ENCODE data around the gene NUBP2.

The NUBP2 gene

GRCh38 chr16:1782408-1783264, at the start of gene NUBP2, which contains the start of gene SPSB3:
Gene NUBP2 (plus strand): TSS chr16:1782960. CDS start chr16:1783021, 61 bp downstream.
Gene SPSB3 (minus strand): TSS chr16:1782571. CDS start chr16:1781483, 1,088 bp downstream.
- peak; percentile 100 for DNase-seq

GRCh38 chr16:1734123-1734522, 48.6 kb upstream of the NUBP2 start:
- DNase-seq, result no peak

GRCh38 chr16:1734816-1735215, 47.9 kb upstream of the NUBP2 start:
- no peak for DNase-seq

DNA sequence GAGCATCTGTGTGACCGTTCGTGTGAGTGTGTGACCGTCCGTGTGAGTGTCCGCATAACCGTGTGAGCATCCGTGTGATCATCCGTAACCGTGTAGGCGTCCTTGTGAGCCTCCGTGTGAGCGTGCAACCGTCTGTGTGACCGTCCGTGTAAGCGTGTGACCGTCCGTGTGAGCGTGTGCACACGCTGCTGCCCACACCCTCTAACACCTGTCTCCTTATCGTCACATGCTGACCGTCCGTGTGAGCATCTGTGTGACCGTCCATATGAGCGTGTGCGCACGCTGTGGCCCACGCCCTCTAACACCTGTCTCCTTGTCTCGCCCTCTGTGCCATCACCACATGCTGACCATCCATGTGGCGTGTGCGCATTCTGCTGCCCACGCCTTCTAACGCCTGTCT, 42.5 kb upstream of the NUBP2 start:
- no peak for DNase-seq

GRCh38 chr16:1740781-1741490, 41.8 kb upstream of the NUBP2 start:
- no peak for DNase-seq

DNA sequence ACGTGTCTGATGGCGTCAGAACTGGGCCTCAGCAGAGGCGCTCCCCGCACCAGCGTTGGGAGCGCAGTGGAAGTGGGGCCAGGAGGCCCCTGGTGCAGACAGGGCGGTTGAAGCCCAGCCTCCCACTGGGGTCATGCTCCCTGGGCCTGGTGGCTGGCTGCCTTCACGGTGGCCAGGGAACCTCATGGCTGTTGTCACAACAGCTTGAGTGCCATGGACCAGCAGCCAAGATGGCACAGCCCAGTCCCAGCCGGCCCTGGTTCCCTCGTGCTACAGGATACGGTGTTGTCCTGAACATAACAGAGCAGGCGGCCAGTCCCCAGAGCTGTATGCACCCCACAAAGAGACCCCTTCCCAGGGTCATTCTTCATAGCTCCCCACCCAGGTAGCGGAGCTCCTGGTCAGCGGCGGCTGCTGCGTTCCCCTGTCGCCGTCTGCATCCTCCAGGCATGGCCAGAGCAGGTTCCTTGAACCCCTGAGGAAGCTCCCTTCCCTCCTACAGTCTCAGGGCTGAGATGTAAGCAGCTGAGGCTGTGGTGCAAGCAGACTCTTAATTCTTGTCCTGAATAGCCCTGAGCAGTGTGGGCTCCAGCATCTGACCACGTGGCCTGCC, 41.1 kb upstream of the NUBP2 start:
- DNase-seq, result no peak

GRCh38 chr16:1743376-1744337, 39.1 kb upstream of the NUBP2 start:
- no peak for DNase-seq

DNA sequence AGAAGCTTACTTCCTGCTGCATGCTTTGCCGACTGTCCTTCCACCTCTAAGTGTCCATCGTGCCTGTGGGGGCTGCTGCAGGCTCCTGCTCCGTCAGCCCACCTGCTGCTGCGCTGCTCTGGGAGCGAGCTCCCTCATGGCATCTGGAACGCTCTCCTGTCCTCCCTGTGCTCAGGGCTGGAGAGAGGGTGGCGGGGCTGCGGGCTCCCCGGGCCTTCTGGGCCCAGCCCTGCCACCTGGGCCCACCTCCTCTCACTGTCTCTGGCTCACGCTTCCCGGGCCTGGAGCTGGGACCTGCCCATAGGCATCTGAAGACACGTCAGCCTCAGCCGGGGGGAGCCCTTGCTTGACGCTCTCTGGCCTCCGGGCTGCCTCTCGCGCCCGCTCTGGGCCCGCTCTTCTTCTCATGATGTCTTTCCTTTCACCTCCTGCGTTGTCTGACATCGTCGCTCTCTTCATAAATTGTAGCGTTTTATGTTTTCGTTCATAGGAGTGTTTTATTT, 38.4 kb upstream of the NUBP2 start:
- DNase-seq, result no peak

DNA sequence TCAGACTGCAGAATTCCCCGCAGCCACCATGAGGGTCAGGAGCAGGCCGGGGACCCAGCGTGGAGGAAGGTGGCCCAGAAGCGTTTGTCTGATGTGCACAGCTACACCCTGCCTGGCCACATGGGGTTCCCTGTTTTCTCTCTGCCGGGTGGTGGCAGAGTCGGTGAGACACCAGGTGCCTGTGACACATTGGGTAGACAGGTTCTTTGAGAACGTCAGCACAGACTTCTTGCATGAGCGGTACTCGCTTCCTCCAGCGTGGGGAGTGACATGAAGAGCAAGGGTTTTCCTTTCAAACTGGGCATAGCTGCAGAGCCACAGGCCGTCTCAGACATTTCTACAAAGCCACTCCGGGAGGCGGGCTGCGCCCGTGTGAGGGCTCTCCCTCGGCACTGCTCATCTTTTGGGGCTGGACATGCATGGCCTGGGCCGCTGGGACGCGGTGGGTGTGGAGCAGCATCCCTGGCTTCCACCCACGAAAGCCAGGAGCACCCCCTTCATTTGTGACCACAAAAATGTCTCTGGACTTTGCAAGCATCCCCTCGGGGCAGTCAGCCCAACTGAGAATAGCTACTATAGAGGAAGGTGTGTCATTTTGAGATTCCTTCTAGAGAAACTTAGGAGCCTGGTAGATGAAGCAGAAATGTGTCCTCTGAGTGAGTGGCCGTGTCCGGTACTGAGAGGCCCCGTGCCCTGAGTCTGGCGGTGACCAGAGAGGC, 37.4 kb upstream of the NUBP2 start:
- no peak for DNase-seq

DNA sequence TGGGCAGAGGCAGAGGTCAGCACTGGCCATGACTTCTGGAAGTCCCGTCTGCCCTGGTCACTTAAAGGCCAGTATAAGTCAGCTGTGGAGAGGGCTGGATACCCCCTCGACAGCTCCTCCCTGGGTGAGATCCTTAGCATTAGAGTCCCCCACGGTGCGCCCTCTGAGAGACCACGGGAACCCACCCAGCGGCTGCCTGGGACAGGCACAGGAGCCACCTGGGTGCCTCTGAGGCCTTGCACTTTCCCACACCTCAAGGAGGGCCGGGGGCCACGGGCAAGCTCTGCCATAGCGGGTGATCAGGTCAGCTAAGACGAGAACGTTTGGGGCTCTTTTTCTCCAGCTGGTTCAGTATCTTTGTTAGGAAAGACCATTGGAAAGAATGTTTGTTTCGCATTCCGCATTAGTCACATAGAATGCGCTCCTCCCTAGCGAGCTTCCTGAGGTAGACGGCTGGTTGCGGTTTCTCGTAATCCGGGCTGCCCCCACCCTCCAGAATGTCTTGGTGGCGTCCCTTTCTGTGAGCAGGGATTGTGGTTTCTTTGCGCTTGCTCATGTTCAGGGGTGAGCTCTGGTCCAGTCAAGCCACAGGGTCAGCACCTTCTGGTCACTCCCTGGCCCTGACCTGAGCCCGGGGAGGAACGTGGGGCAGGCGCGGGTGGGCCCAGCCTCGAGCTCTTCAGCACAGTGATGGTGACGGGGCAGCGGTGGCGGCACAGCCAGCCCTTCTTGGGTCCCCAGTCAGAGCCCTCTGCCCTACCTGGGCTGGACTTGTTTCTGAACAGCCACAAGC, 36.7 kb upstream of the NUBP2 start:
- no peak for DNase-seq

DNA sequence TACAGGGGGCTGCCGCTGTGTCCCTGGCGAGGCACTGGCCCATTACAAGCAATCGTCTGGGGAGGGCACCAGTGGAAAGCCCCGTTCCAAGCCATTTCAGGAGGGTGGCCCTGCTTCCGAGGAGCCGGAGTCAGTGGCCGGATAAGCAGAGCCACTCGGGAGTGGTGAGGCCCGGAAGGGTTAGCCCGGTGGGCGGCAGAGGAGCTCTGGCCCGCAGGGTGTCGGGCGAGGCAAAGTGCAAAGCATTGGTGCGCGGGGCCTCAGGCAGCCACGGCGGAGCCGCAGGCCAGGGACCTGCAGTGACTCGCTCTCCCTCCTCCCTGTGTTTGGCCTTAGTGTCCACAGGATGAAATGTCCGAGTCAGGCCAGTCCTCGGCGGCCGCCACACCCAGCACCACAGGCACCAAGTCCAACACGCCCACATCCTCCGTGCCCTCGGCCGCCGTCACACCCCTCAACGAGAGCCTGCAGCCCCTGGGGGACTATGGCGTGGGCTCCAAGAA, 36.0 kb upstream of the NUBP2 start:
- DNase-seq, result no peak

GRCh38 chr16:1747934-1748333, 34.8 kb upstream of the NUBP2 start:
- DNase-seq, result no peak

- no peak for DNase-seq
Measured at GRCh38 chr16:1749152-1750117, 33.3 kb upstream of the NUBP2 start.

DNA sequence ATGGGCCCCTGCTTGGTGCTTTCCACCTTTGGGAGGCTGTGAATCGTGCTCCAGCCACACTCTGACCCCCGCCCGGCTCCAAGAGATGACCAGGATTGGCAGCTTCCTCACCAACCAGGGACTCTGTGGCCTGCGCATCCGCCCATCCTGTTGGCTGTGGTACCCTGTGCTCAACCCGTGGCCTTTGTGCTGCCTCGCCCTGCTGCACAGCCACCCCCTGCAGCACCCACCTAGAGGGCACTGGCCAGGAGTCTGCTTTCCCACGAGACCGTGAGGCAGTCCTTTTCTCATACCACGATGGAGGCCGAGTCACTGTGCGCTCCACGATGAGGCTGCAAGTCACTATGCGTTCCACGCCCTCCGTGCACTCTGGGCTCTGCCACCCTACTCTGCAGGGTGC, 30.8 kb upstream of the NUBP2 start:
- no peak for DNase-seq

DNA sequence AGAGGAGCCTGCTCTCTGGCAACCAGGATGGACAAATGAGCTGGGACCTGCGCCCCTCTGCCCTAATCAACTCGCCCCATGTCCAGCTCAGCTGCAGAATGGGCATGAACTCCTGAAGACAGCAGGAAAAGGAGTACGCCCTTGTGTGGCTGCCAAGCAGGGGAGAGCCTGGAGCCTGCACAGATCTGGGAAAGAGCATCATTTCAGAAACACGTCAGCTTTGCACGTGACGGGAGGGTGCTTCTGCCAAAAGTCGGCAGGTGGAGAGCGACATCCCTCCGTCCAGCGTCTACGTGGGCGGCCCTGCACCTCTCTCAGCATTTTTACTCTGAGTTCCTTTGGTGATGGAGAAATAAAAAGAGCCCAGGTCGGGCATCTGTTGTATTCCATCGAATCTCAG, 29.9 kb upstream of the NUBP2 start:
- no peak for DNase-seq

GRCh38 chr16:1754204-1754603, 28.6 kb upstream of the NUBP2 start:
- DNase-seq, result no peak

DNA sequence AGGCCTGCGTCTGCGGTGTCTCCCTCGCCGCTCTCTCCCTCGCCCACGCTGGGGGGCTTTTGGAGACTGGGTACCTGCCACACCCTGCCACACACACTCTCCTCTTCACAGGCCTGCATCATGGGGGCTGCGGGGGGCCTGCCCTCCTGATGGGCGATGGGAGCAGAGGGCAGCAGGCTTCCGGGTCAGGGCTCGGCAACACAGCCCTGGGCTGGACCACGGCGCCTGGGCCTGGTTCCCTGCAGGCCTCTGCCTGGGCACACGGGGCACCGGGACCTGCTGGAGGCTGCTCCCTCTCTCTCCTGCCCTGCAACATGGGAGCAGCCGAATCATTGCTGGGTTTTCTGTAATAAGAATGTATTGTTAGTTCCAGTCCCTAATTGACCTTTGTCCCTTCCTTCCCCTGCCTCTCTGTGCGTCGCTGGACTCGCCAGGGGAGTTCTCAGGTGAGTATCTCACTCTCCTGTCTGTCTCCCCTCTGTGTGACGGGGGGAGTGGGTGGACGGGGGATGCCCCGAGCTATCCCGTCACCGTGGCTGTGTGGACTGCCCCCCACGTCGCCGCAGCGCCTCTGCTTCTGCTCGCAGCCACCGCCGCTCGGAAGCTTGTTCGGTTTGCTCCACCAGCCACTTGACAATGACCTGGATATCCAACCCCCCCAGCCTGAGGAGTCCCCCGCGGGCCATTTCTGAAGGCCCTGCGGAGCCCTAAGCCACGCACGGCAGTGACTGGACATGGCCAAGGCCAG, 24.9 kb upstream of the NUBP2 start:
- no peak for DNase-seq

DNA sequence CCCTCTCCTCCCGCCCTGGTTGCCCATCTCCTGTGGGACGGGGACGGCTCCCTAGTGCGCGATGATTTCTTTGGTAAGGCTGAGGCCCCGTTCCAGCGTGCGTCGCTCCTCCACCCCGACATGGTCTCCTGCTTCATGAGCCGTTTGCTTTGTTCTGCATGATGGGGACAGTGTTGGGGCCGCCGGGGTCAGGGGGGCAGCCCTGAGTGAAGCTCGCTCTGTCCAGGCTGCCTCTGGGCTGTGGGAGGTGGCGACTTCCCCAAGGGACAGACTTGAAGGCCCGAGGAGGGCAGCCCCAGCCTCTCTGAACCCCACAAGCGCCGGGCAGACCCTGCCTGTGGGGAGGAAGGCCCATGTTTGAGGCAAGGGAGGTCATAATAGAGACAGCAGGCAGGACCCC, 23.8 kb upstream of the NUBP2 start:
- no peak for DNase-seq

DNA sequence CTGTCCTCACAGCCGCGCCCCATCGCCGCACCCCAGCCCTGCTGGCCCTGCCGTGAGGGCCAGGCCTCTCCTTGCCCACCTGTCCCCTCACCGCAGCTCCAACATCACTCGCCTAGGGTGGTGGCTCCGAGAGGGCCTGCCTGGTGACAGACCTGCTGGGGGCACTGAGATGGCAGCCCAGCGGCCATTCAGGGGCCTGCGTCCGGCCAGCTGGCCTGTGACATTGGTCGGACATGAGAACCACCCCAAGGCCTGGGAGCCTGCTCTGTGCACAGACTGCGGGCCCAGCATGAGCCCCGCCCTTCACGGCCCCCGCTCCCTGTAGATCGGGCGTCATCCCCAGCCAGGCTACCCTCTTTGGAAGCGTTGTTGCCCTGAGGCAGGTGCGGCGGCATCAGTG, 23.2 kb upstream of the NUBP2 start:
- no peak for DNase-seq
